Heart left ventricle (tissue), 13 donors: ENCODE results near the gene ZBTB7B.

Experiments used
- POLR2A ChIP-seq, 2 donors: fragments of 450-650 bp; IDR thresholded peaks; one replicate each; pipeline ENCODE4 v1.6.1; 2017; ENCODE audit warnings: antibody characterized with exemption in 2 of 2, mild to moderate bottlenecking in 2 of 2, moderate library complexity in 2 of 2
- TF ChIP-seq, protein P1 (sequence below), 12 donors: fragments of 200-600 bp; sonication (generic) in 4 of 12; IDR thresholded peaks; one replicate each; pipeline versions ENCODE4 v1.5.0 to v1.8.0; 2018 to 2022; ENCODE audit warnings: antibody characterized with exemption in 12 of 12, mild to moderate bottlenecking in 5 of 12
- donor health status: ischemic (EF 13 %, LVEDD 7.1; RV severe dilation, severe dysfunction).
- donor health status: DM: no; HTN: yes; CAD: no.
- donor health status: DM: no; HTN: no; CAD: no.
- donor health status: ischemic (EF 25% LVEDD 6.9; RV normal size, moderate dysfunction).
- donor health status: ischemic (EF 25% LVEDD 5.7; RV mildly dilated, moderate dysfunction).
- donor health status: ischemic (EF 35%, LVEDD 5.7; RV mildly dilated, moderate dysfunction).
- donor health status: nonischemic (EF 11% LVEDD 7.7; RV severe dilation, severe dysfunction).
- donor health status: DM: yes; HTN: yes; CAD: no.
- donor health status: PGD.
- donor health status: ischemic (EF 29% LVEDD 5.4; RV normal size, mild dysfunction).
- donor health status: nonischemic (EF 23%, LVEDD 6.1; RV moderate dilation, normal function).

DNA sequence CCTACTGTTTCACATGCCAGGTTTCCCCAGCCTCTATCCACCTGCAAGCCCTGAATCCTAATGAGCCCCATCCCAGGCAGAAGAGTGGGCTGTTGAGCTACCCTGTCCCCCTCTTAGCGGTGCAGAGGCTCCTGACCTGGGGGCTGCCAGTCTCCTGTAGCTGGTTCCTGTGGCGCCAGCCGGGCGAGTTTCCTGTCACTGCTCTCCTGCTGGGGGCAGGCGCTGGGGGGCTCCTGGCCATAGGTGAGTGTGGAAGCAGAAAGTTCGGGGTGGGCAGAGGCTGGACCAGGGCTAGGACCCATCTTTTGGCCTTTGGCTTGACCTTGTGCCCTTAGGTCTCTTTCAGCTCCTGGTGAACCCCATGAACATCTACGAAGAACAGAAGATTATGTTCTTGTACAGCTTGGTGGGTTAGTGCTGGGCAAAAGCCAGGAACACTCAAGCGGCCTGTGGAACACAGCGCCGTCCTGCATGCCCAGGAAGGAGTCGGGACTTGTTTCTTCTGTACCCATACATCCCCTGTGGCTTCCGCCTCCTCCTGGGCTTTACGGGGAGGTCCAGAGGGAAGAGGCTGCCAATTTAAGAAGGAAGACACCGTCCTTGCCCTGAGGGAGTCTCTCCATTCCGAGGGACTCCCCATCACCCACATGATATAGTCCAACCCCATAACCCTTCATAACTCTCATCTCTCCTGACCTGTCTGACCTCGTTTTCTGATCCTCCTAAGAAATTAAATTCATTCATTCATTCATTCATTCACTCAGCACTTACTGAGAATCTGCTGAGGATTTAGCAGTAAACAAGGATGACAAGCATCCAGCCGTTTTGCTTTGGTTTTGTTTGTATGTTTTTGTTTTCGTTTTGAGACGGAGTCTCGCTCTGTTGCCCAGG is 32.0 kb downstream of the ZBTB7B start:
- TF ChIP-seq, protein P1, sequence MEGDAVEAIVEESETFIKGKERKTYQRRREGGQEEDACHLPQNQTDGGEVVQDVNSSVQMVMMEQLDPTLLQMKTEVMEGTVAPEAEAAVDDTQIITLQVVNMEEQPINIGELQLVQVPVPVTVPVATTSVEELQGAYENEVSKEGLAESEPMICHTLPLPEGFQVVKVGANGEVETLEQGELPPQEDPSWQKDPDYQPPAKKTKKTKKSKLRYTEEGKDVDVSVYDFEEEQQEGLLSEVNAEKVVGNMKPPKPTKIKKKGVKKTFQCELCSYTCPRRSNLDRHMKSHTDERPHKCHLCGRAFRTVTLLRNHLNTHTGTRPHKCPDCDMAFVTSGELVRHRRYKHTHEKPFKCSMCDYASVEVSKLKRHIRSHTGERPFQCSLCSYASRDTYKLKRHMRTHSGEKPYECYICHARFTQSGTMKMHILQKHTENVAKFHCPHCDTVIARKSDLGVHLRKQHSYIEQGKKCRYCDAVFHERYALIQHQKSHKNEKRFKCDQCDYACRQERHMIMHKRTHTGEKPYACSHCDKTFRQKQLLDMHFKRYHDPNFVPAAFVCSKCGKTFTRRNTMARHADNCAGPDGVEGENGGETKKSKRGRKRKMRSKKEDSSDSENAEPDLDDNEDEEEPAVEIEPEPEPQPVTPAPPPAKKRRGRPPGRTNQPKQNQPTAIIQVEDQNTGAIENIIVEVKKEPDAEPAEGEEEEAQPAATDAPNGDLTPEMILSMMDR (IDR thresholded peaks at IDR 0.05) = no peak
- TF ChIP-seq POLR2A (IDR thresholded peaks at IDR 0.05) = no peak
